Tibial nerve (tissue), 4 donors: Measurements from ENCODE around the gene HSD17B8. TPM values are rescaled to one million over a fixed set of nuclear protein-coding genes. Genes with fewer than 3 reads are reported as not detected.

Experiments
- DNase-seq, 2 donors: peaks; one replicate each; pipeline ENCODE4 v3.0.0-alpha.2; 2019; ENCODE audit warnings: low spot score in 2 of 2
- H3K27ac ChIP-seq, 4 donors: fragments of 200-600 bp; sonication (generic) in 3 of 4; one replicate each; pipeline ENCODE4 v1.5.1; 2017 to 2019; ENCODE audit warnings: mild to moderate bottlenecking in 1 of 4
- H3K27me3 ChIP-seq, 2 donors: fragments of 200-600 bp; sonication (generic) in 1 of 2; one replicate each; pipeline versions ENCODE4 v1.5.1 to v1.6.0; 2017 to 2019
- H3K36me3 ChIP-seq, 3 donors: fragments of 200-600 bp; sonication (generic); one replicate each; pipeline ENCODE4 v1.5.1; 2018 to 2019
- H3K4me1 ChIP-seq, 4 donors: fragments of 200-600 bp; sonication (generic) in 3 of 4; one replicate each; pipeline ENCODE4 v1.5.1; 2017 to 2019
- H3K4me3 ChIP-seq, 4 donors: fragments of 200-600 bp; sonication (generic) in 3 of 4; one replicate each; pipeline ENCODE4 v1.5.1; 2017 to 2019; ENCODE audit warnings: mild to moderate bottlenecking in 1 of 4, moderate library complexity in 1 of 4
- H3K9me3 ChIP-seq, 4 donors: fragments of 200-600 bp; sonication (generic) in 3 of 4; one replicate each; pipeline ENCODE4 v1.5.1; 2017 to 2019
- CTCF ChIP-seq, 5 experiments: fragments of 200-600 bp in 3 of 5; fragments of 450-650 bp in 2 of 5; sonication (generic) in 3 of 5; IDR thresholded peaks; one replicate each; pipeline ENCODE4 v1.5.1; 2016 to 2019; ENCODE audit warnings: antibody characterized with exemption in 5 of 5, mild to moderate bottlenecking in 3 of 5, moderate library complexity in 2 of 5
- EP300 ChIP-seq, 2 donors: sonication (generic); formaldehyde crosslinking; IDR thresholded peaks; one replicate each; pipeline ENCODE4 v1.6.1; 2017; ENCODE audit warnings: antibody characterized with exemption in 2 of 2, mild to moderate bottlenecking in 1 of 2
- POLR2A ChIP-seq, 2 donors: fragments of 450-650 bp; IDR thresholded peaks; one replicate each; pipeline ENCODE4 v1.6.1; 2017; ENCODE audit warnings: antibody characterized with exemption in 2 of 2, mild to moderate bottlenecking in 2 of 2, moderate library complexity in 2 of 2
- WGBS, 2 donors: methylation state at CpG; one replicate each; pipeline ENCODE4 v1.1.5; 2018; 5-methylcytosine and 5-hydroxymethylcytosine counted together
- total RNA-seq, 4 donors: library from RNA; depleted of rRNA; stranded (reverse); fragments of >200 nt; gene quantifications; one replicate each; pipeline ENCODE4 v1.1.0, GENCODE V29; 2016

Gene HSD17B8
- total RNA-seq, 4 donors from 2014 or later: 10.0 to 33.9 (median 19.1) TPM

- DNase-seq: no peak
- TF ChIP-seq POLR2A (IDR thresholded peaks at IDR 0.05) (no peak), CTCF (IDR thresholded peaks at IDR 0.05) (no peak)
- 88 to 91% methylated on average over 16 to 17 of the region's 17 CpGs for WGBS, 2 donors
- H3K4me1 ChIP-seq: peaks cover 0 to 17% (median 9%) of the 10 kb centered on the region in 4 donors
- no peaks in the 10 kb centered on the region for H3K36me3 ChIP-seq
- H3K4me3 ChIP-seq: no peak overlapping the region
- no peaks in the 10 kb centered on the region for H3K27me3 ChIP-seq
- H3K27ac ChIP-seq: no peak overlapping the region
- H3K9me3 ChIP-seq: no peaks in the 10 kb centered on the region
Observed at GRCh38 chr6:33165581-33166258, 38.7 kb upstream of the HSD17B8 start.

- Histone ChIP-seq H3K36me3 (no peaks in the 10 kb centered on the region), H3K4me1 (peaks cover 0 to 11% (median 4%) of the 10 kb centered on the region in 4 donors), H3K4me3 (no peak overlapping the region), H3K9me3 (no peaks in the 10 kb centered on the region), H3K27ac (no peak overlapping the region), H3K27me3 (no peaks in the 10 kb centered on the region)
- no peak for DNase-seq
- no peak for TF ChIP-seq CTCF (IDR thresholded peaks at IDR 0.05)
- no peak for TF ChIP-seq EP300 (IDR thresholded peaks at IDR 0.05)
- TF ChIP-seq POLR2A (IDR thresholded peaks at IDR 0.05): no peak
- WGBS, 2 donors: 88 to 89% methylated on average over 6 of the region's 6 CpGs
Observed at GRCh38 chr6:33166363-33166762, 38.1 kb upstream of the HSD17B8 start.

GRCh38 chr6:33166811-33167210, 37.6 kb upstream of the HSD17B8 start:
- Histone ChIP-seq H3K4me3 (no peak overlapping the region), H3K9me3 (no peaks in the 10 kb centered on the region), H3K4me1 (peaks cover 0 to 6% (median 2%) of the 10 kb centered on the region in 4 donors), H3K27me3 (no peaks in the 10 kb centered on the region), H3K36me3 (no peaks in the 10 kb centered on the region), H3K27ac (no peak overlapping the region)
- TF ChIP-seq CTCF (IDR thresholded peaks at IDR 0.05): no peak
- WGBS, 2 donors: 90 to 91% methylated on average over 4 to 7 of the region's 7 CpGs
- no peak for DNase-seq

GRCh38 chr6:33167374-33168283, 36.8 kb upstream of the HSD17B8 start:
- Histone ChIP-seq H3K27me3 (no peaks in the 10 kb centered on the region), H3K4me1 (no peaks in the 10 kb centered on the region), H3K27ac (no peak overlapping the region), H3K9me3 (no peaks in the 10 kb centered on the region), H3K4me3 (no peak overlapping the region), H3K36me3 (no peaks in the 10 kb centered on the region)
- no peak for DNase-seq
- TF ChIP-seq POLR2A (IDR thresholded peaks at IDR 0.05): no peak
- WGBS, 2 donors: 84 to 91% methylated on average over 19 of the region's 19 CpGs

- no peak for DNase-seq
- WGBS, 2 donors: 79 to 87% methylated on average over 6 of the region's 6 CpGs
- no peak for TF ChIP-seq POLR2A (IDR thresholded peaks at IDR 0.05)
- TF ChIP-seq EP300 (IDR thresholded peaks at IDR 0.05): no peak
- TF ChIP-seq CTCF (IDR thresholded peaks at IDR 0.05): no peak
Observed at GRCh38 chr6:33168284-33168601, 36.2 kb upstream of the HSD17B8 start.

More at GRCh38 chr6:33168284-33168601, 36.2 kb upstream of the HSD17B8 start:
- H3K27ac ChIP-seq: no peak overlapping the region
- no peaks in the 10 kb centered on the region for H3K27me3 ChIP-seq
- H3K4me3 ChIP-seq: no peak overlapping the region
- H3K36me3 ChIP-seq: no peaks in the 10 kb centered on the region
- H3K4me1 ChIP-seq: no peaks in the 10 kb centered on the region
- no peaks in the 10 kb centered on the region for H3K9me3 ChIP-seq
